ENCODE data around the gene CAMKK2. TPM values are rescaled to one million over a fixed set of nuclear protein-coding genes. Genes with fewer than 3 reads are reported as not detected.

The CAMKK2 gene
- total RNA-seq, 2 experiments from 2014 or later = 27.6 to 29.1 TPM

- peaks cover 5% of the 10 kb centered on the region for H3K9me3 Mint-ChIP-seq
- ChIA-PET CTCF (interaction anchor here (1.1 to 2.7 kb wide), 12 partner anchors 9 to 184 kb away, joined by 3 to 21 read pairs (median 6); partner anchors contain the start of gene OASL), POLR2A (interaction anchor here (0.6 to 4.8 kb wide), 23 partner anchors 11 to 932 kb away, joined by 3 to 177 read pairs (median 5); partner anchors contain the start of genes ANAPC5, CAMKK2, OASL and P2RX4)
- peaks cover 76% of the 10 kb centered on the region for H3K4me1 Mint-ChIP-seq
- peak overlapping the region; percentile 95 for H3K27ac Mint-ChIP-seq
- peaks cover 82% of the 10 kb centered on the region for H3K36me3 Mint-ChIP-seq (ENCODE audit: low read depth)
- no peaks in the 10 kb centered on the region for H3K27me3 Mint-ChIP-seq
- H3K4me3 Mint-ChIP-seq = peak overlapping the region; percentile 57
- DNase-seq = peak; percentile 83
Measured at GRCh38 chr12:121223292-121224285, 72.9 kb downstream of the CAMKK2 start.

DNA sequence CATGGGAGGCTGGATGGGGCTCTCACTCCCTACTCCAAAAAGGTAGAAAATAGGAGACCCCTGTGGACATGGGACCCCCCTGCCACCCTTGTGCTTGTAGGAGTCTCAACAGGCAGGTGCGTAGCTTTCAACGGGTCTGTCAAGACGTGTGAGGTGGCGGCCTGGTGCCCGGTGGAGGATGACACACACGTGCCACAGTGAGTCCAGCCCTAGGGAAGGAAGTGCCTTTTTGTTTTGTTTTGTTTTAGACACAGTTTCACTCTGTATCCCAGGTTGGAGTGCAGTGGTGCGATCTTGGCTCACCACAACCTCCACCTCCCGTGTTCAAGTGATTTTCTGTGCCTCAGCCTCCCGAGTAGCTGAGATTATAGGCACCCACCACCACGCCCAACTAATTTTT lies 73.7 kb downstream of the CAMKK2 start:
- CTCF ChIA-PET = interaction anchor here (0.7 to 1.3 kb wide), 3 partner anchors 12 to 111 kb away, joined by 3 to 4 read pairs (median 3); no protein-coding TSS in a partner anchor

DNA sequence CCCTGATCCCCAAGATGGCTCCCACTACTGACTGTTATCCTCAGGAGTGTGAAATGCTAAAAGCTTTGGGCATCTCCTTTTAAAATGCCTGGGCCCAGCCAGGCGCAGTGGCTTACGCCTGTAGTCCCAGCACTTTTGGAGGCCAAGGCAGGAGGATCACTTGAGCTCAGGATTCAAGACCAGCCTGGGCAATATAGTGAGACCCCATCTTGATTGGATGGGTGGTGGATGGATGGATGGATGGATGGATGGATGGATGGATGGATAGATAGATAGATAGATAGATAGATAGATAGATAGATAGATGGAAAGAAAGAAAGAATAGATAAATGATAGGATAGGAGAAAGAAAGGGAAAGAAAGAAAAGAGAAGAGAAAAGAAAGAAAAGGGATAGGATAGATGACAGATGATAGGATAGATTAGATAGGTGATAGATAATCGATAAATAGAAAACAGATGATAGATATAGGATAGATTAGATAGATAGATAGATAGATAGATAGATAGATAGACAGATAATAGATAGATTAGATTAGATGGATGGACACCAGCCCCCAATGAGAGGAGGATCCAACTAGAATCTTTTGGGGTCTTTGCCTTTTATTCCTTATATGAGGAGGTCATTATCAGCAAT lies 77.0 kb downstream of the CAMKK2 start:
- H3K4me1 Mint-ChIP-seq = peaks cover 78% of the 10 kb centered on the region
- no peak overlapping the region for H3K4me3 Mint-ChIP-seq
- POLR2A ChIA-PET = no interaction called here
- CTCF ChIA-PET = interaction anchor here (0.6 kb wide), 1 partner anchor 10 kb away, joined by 3 read pairs; no protein-coding TSS in a partner anchor
- peak overlapping the region; percentile 73 for H3K27ac Mint-ChIP-seq
- no peak for DNase-seq
- peaks cover 5% of the 10 kb centered on the region for H3K9me3 Mint-ChIP-seq
- no peaks in the 10 kb centered on the region for H3K27me3 Mint-ChIP-seq
- H3K36me3 Mint-ChIP-seq (ENCODE audit: low read depth) = peaks cover 92% of the 10 kb centered on the region

More for the DNA sequence above, 73.7 kb downstream of the CAMKK2 start:
- Mint-ChIP-seq H3K9me3 (peaks cover 5% of the 10 kb centered on the region), H3K27me3 (no peaks in the 10 kb centered on the region), H3K27ac (peak overlapping the region; percentile 95), H3K4me1 (peaks cover 78% of the 10 kb centered on the region), H3K4me3 (no peak overlapping the region), H3K36me3 (ENCODE audit: low read depth) (peaks cover 87% of the 10 kb centered on the region)
- DNase-seq = no peak
- POLR2A ChIA-PET = interaction anchor here (0.8 to 4.8 kb wide), 10 partner anchors 10 to 184 kb away, joined by 3 to 177 read pairs (median 8); partner anchors contain the start of genes ANAPC5, OASL, P2RX4 and P2RX7

- Mint-ChIP-seq H3K36me3 (ENCODE audit: low read depth) (peaks cover 93% of the 10 kb centered on the region), H3K9me3 (peaks cover 5% of the 10 kb centered on the region), H3K4me1 (peaks cover 76% of the 10 kb centered on the region), H3K4me3 (no peak overlapping the region), H3K27ac (peak overlapping the region; percentile 73), H3K27me3 (no peaks in the 10 kb centered on the region)
- ChIA-PET POLR2A (no interaction called here), CTCF (interaction anchor here (0.6 to 1.8 kb wide), 2 partner anchors 11 kb away, joined by 3 to 5 read pairs; no protein-coding TSS in a partner anchor)
- no peak for DNase-seq
Measured at GRCh38 chr12:121218588-121219352, 77.7 kb downstream of the CAMKK2 start.

DNA sequence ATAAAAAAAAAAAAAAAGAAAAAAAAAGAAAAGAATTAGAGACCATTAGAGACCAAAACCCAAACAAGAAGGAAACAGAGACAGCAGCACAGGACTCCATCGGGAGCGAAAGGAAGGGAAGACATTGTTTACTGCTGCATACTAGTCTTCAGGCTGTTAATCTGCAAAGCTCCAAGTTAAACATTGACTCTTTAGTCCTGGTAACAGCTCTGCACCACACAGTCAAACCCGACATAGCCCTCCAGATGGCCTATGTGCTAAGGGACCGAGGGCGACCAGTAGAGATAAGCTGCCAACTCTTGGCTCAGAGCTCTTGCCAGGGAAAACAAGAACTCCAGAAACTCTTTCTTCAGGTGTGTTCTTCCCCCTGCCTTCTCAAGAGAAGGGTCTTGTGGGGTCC lies 78.7 kb downstream of the CAMKK2 start:
- Mint-ChIP-seq H3K27me3 (no peaks in the 10 kb centered on the region), H3K4me1 (peaks cover 75% of the 10 kb centered on the region), H3K27ac (no peak overlapping the region), H3K36me3 (ENCODE audit: low read depth) (peaks cover 91% of the 10 kb centered on the region), H3K4me3 (no peak overlapping the region), H3K9me3 (peaks cover 2% of the 10 kb centered on the region)
- ChIA-PET POLR2A (no interaction called here), CTCF (interaction anchor here (0.6 to 1.8 kb wide), 3 partner anchors 12 to 230 kb away, joined by 3 to 5 read pairs (median 3); no protein-coding TSS in a partner anchor)
- DNase-seq = no peak

DNA sequence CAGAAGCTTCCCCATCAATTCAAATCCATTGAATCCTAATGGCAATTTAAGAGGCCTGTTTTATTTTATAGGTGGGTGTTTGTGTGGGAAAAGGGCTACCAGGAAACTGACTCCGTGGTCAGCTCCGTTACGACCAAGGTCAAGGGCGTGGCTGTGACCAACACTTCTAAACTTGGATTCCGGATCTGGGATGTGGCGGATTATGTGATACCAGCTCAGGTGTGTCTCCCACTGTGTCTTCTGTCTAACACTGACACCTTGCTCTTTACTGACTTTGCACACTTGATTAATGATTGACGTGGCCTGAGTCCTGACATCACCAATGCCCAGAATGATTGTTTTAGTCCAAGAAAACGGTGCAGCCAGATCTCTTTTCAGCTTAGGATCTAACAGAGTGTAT lies 79.4 kb downstream of the CAMKK2 start:
- Mint-ChIP-seq H3K4me3 (no peak overlapping the region), H3K27ac (peak overlapping the region; percentile 13), H3K36me3 (ENCODE audit: low read depth) (peaks cover 90% of the 10 kb centered on the region), H3K4me1 (peaks cover 75% of the 10 kb centered on the region), H3K27me3 (no peaks in the 10 kb centered on the region), H3K9me3 (no peaks in the 10 kb centered on the region)
- ChIA-PET CTCF (interaction anchor here (1.8 kb wide), 1 partner anchor 13 kb away, joined by 5 read pairs; no protein-coding TSS in a partner anchor), POLR2A (interaction anchor here (1.0 to 2.1 kb wide), 2 partner anchors 10 to 22 kb away, joined by 4 to 7 read pairs; no protein-coding TSS in a partner anchor)
- no peak for DNase-seq

GRCh38 chr12:121216102-121216501 lies 80.4 kb downstream of the CAMKK2 start:
- no peaks in the 10 kb centered on the region for H3K9me3 Mint-ChIP-seq
- peaks cover 77% of the 10 kb centered on the region for H3K4me1 Mint-ChIP-seq
- ChIA-PET CTCF (interaction anchor here (0.6 to 1.2 kb wide), 2 partner anchors 14 to 16 kb away, joined by 3 to 6 read pairs; no protein-coding TSS in a partner anchor), POLR2A (interaction anchor here (1.0 to 8.6 kb wide), 3 partner anchors 8 to 23 kb away, joined by 4 to 177 read pairs (median 7); no protein-coding TSS in a partner anchor)
- H3K36me3 Mint-ChIP-seq (ENCODE audit: low read depth) = peaks cover 87% of the 10 kb centered on the region
- DNase-seq = no peak
- H3K27me3 Mint-ChIP-seq = no peaks in the 10 kb centered on the region
- H3K27ac Mint-ChIP-seq = peak overlapping the region; percentile 82
- no peak overlapping the region for H3K4me3 Mint-ChIP-seq

DNA sequence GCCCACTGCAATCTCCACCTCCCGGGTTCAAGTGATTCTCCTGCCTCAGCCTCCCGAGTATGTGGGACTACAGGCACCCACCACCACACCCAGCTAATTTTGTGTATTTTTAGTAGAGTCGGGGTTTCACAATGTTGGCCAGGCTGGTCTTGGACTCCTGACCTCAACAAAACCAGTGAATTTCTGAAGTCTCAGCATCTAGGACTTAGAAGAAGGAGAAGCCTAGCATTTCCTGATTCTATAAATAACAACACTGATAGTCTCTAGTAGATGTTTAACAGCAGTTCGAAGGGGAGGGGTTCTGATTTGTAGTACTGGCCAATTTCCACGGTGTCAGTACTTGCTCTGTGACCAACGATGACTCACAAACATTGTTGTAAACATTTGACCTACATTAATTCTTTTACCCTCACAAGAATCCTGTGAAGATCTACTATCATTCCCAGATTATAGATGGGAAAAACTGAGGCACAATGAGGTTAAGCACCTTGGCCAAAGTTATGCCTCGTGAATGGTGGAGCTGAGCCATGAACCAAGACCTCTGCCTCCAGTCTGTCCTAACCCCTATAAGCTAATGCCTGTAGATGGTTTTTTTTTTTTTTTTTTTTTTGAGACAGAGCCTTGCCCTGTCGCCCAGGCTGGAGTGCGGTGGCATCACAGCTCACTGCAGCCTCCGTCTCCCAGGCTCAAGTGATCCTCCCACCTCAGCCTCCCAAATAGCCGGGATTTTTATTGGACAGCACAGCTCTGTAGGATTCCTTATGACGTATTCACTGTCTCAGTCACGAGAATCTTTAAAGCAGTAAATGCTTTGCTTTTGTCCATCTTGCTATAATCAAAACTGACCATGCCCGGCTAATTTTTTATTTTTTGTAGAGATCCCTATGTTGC lies 81.4 kb downstream of the CAMKK2 start:
- Mint-ChIP-seq H3K36me3 (ENCODE audit: low read depth) (peaks cover 86% of the 10 kb centered on the region), H3K27me3 (no peaks in the 10 kb centered on the region), H3K27ac (peak overlapping the region; percentile 82), H3K4me1 (peaks cover 71% of the 10 kb centered on the region), H3K4me3 (peak overlapping the region; percentile 49), H3K9me3 (no peaks in the 10 kb centered on the region)
- DNase-seq = peak; percentile 34
- ChIA-PET CTCF (interaction anchor here (1.2 to 2.5 kb wide), 4 partner anchors 9 to 155 kb away, joined by 3 to 21 read pairs (median 4); no protein-coding TSS in a partner anchor), POLR2A (interaction anchor here (1.6 to 8.6 kb wide), 3 partner anchors 9 to 83 kb away, joined by 7 to 177 read pairs (median 7); partner anchors contain the start of gene P2RX7)

DNA sequence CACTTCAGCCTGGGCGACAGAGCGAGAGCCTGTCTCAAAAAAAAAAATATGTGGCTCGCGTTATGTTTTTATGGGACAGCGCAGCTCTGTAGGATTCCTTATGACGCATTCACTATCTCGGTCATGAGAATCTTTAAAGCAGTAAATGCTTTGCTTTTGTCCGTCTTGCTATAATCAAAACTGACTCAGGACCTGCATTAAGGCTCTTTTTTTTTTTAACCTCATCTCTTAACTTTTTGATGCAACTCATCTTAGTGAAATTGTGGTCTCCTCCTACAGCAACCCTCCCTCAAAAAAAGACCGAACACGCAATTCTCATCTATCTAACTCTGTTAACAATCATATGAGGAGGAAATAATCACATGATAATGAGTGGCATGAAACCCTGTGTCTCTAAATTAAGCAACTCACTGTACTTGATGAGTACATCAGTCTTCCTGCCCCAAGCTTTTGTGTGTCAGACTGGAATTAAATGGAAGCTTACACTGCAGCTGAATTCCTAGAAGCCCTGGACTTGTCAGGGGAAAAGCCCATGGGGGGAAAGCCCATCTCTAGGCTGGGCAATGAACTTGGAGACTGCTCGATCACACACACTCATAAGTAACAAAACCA lies 82.2 kb downstream of the CAMKK2 start:
- Mint-ChIP-seq H3K9me3 (no peaks in the 10 kb centered on the region), H3K27me3 (no peaks in the 10 kb centered on the region), H3K36me3 (ENCODE audit: low read depth) (peaks cover 77% of the 10 kb centered on the region), H3K27ac (peak overlapping the region; percentile 82), H3K4me3 (peak overlapping the region; percentile 49), H3K4me1 (peaks cover 65% of the 10 kb centered on the region)
- POLR2A ChIA-PET = interaction anchor here (0.6 to 8.6 kb wide), 8 partner anchors 10 to 688 kb away, joined by 3 to 177 read pairs (median 4); partner anchors contain the start of gene P2RX7
- CTCF ChIA-PET = interaction anchor here (1.0 to 2.5 kb wide), 4 partner anchors 10 to 1013 kb away, joined by 3 to 21 read pairs (median 3); partner anchors contain the start of gene RPLP0
- DNase-seq = peak; percentile 50

DNA sequence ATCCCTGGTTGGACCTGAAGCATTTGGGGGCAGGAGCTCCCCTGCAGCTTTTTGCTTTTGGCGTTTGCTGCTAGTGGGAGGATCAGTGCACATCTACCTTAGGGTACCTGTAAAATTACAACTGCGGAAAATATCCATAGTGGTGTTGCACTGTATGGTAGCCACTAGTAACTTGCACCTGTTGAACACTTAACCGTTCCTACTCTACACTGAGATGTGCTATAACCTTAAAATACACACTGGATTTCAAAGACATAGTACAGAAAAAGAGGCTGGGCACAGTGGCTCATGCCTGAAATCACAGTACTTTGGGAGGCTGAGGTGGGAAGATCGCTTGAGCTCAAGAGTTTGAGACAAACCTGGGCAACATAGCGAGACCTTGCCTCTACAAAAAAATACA lies 83.6 kb downstream of the CAMKK2 start:
- Mint-ChIP-seq H3K9me3 (no peaks in the 10 kb centered on the region), H3K4me1 (peaks cover 70% of the 10 kb centered on the region), H3K36me3 (ENCODE audit: low read depth) (peaks cover 63% of the 10 kb centered on the region), H3K27ac (peak overlapping the region; percentile 82), H3K4me3 (peak overlapping the region; percentile 54), H3K27me3 (no peaks in the 10 kb centered on the region)
- ChIA-PET CTCF (no interaction called here), POLR2A (interaction anchor here (0.7 to 8.6 kb wide), 2 partner anchors 11 to 84 kb away, joined by 4 to 177 read pairs; no protein-coding TSS in a partner anchor)
- no peak for DNase-seq
